Left ventricle myocardium superior (tissue), 1 donor: Measurements from ENCODE around the gene NXNL2. TPM values are rescaled to one million over a fixed set of nuclear protein-coding genes. Genes with fewer than 3 reads are reported as not detected.

ENCODE experiments used
- ATAC-seq: fragments of 200-7000 bp; cut with Tn5 transposase; one replicate; pipeline ENCODE4 v1.9.1; 2020; ENCODE audit warnings: mild to moderate bottlenecking, moderate library complexity
- DNase-seq: peaks from one replicate; pipeline ENCODE4 v3.0.0-alpha.2; 2020
- intact Hi-C: fragments of 100-400 bp; cut with micrococcal nuclease; formaldehyde crosslinking; loops from one replicate; pipeline ENCODE4 v1.11.0; 2022
- total RNA-seq: library from RNA; stranded (reverse); fragmentation: NEBNext Ultra II Directional; extraction: Animal tissue kit (Norgen Biotek cat#: 25700); gene quantifications from one replicate; pipeline ENCODE4 v1.2.1, GENCODE V29; 2021
- donor health status: DM: no; HTN: yes; CAD: no; lungs with severe emphysema.

The NXNL2 gene
- total RNA-seq, 1 donor from 2014 or later: not detected

GRCh38 chr9:88572684-88573083 is 37.7 kb downstream of the NXNL2 start:
- no peak for DNase-seq

GRCh38 chr9:88574953-88575352 is 40.0 kb downstream of the NXNL2 start:
- ATAC-seq (no peak), DNase-seq (no peak)
- intact Hi-C loops: loop anchor here (10.0 kb wide), 1 partner anchor 400 kb away; no protein-coding TSS in a partner anchor

More at GRCh38 chr9:88572684-88573083, 37.7 kb downstream of the NXNL2 start:
- no peak for ATAC-seq
- intact Hi-C loops: loop anchor here (10.0 kb wide), 1 partner anchor 398 kb away; no protein-coding TSS in a partner anchor

GRCh38 chr9:88577256-88578120 is 42.5 kb downstream of the NXNL2 start:
- intact Hi-C loops: loop anchor here (10.0 kb wide), 1 partner anchor 403 kb away; no protein-coding TSS in a partner anchor
- ATAC-seq (peak; percentile 32), DNase-seq (no peak)

- ATAC-seq: peak; percentile 93
- DNase-seq: peak; percentile 88
Observed at GRCh38 chr9:88578121-88579049, 43.4 kb downstream of the NXNL2 start.

GRCh38 chr9:88579050-88579715 is 44.2 kb downstream of the NXNL2 start:
- ATAC-seq (no peak), DNase-seq (no peak)
- intact Hi-C loops: loop anchor here (10.0 kb wide), 1 partner anchor 404 kb away; no protein-coding TSS in a partner anchor

More at GRCh38 chr9:88578121-88579049, 43.4 kb downstream of the NXNL2 start:
- intact Hi-C loops: loop anchor here (10.0 kb wide), 1 partner anchor 404 kb away; no protein-coding TSS in a partner anchor

- ATAC-seq: no peak
Observed at GRCh38 chr9:88580961-88581360, 46.0 kb downstream of the NXNL2 start.

GRCh38 chr9:88583901-88584596 is 49.1 kb downstream of the NXNL2 start:
- intact Hi-C loops: no loop called here
- peak; percentile 37 for ATAC-seq
- DNase-seq: no peak

More at GRCh38 chr9:88580961-88581360, 46.0 kb downstream of the NXNL2 start:
- DNase-seq: no peak
- intact Hi-C loops: no loop called here

- ATAC-seq: no peak
- intact Hi-C loops: no loop called here
- DNase-seq: no peak
Observed at GRCh38 chr9:88585426-88585825, 50.4 kb downstream of the NXNL2 start.

GRCh38 chr9:88586452-88586851 is 51.5 kb downstream of the NXNL2 start:
- DNase-seq (no peak), ATAC-seq (no peak)
- intact Hi-C loops: no loop called here

GRCh38 chr9:88587182-88587581 is 52.2 kb downstream of the NXNL2 start:
- ATAC-seq (no peak), DNase-seq (no peak)
- intact Hi-C loops: no loop called here

GRCh38 chr9:88587885-88588649 is 53.1 kb downstream of the NXNL2 start:
- DNase-seq (no peak), ATAC-seq (no peak)
- intact Hi-C loops: no loop called here

GRCh38 chr9:88589656-88590055 is 54.7 kb downstream of the NXNL2 start:
- ATAC-seq (no peak), DNase-seq (no peak)
- intact Hi-C loops: loop anchor here (5.0 kb wide), 1 partner anchor 418 kb away; no protein-coding TSS in a partner anchor

- intact Hi-C loops: loop anchor here (5.0 kb wide), 1 partner anchor 417 kb away; no protein-coding TSS in a partner anchor
- DNase-seq: no peak
Observed at GRCh38 chr9:88590558-88591146, 55.7 kb downstream of the NXNL2 start.

GRCh38 chr9:88593537-88594185 is 58.7 kb downstream of the NXNL2 start:
- intact Hi-C loops: loop anchor here (5.0 kb wide), 1 partner anchor 414 kb away; no protein-coding TSS in a partner anchor
- ATAC-seq (peak; percentile 77), DNase-seq (no peak)

More at GRCh38 chr9:88590558-88591146, 55.7 kb downstream of the NXNL2 start:
- ATAC-seq: no peak
